ENCODE data around the gene FAM78A. TPM values are rescaled to one million over a fixed set of nuclear protein-coding genes. Genes with fewer than 3 reads are reported as not detected.

FAM78A gene
- total RNA-seq, 1 donor from 2014 or later = 1.9 TPM

- no peak for DNase-seq (ENCODE audit: low read depth)
- TF ChIP-seq, protein P1, sequence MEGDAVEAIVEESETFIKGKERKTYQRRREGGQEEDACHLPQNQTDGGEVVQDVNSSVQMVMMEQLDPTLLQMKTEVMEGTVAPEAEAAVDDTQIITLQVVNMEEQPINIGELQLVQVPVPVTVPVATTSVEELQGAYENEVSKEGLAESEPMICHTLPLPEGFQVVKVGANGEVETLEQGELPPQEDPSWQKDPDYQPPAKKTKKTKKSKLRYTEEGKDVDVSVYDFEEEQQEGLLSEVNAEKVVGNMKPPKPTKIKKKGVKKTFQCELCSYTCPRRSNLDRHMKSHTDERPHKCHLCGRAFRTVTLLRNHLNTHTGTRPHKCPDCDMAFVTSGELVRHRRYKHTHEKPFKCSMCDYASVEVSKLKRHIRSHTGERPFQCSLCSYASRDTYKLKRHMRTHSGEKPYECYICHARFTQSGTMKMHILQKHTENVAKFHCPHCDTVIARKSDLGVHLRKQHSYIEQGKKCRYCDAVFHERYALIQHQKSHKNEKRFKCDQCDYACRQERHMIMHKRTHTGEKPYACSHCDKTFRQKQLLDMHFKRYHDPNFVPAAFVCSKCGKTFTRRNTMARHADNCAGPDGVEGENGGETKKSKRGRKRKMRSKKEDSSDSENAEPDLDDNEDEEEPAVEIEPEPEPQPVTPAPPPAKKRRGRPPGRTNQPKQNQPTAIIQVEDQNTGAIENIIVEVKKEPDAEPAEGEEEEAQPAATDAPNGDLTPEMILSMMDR (IDR thresholded peaks at IDR 0.05; ENCODE audit: insufficient read depth, low read length, poor library complexity, severe bottlenecking) = no peak
- peaks cover 47% of the 10 kb centered on the region for H3K27me3 ChIP-seq (ENCODE audit: control insufficient read depth, insufficient read depth, low read length)
- no peaks in the 10 kb centered on the region for H3K36me3 ChIP-seq (ENCODE audit: control insufficient read depth, insufficient read depth, low read length)
- peak overlapping the region; percentile 35 for H3K4me3 ChIP-seq (ENCODE audit: low read depth, low read length)
These were observed 1.1 kb upstream of the FAM78A start for GRCh38 chr9:131277287-131277909.

DNA sequence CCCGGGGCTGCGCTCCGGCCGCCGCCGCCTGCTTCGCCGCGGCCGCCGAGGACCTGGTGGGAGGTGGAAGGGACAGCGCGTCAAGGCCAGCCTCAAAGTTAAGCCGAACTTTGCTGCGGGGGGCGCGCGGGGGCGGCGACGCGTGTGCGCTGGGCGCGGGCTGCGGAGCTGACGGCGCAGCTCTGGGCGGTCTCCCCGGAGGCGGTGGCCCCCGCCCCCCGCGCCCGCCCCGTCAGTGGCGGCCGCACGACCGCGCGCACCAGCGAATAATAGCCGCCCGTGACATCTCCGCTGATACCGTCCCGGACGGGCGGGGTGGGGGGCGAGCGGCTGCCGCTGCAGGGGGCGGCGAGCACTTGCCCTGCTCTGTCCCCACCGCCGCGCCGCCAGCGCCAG, 579 bp upstream of the FAM78A start:
- DNase-seq (ENCODE audit: low read depth) = no peak
- peaks cover 42% of the 10 kb centered on the region for H3K27me3 ChIP-seq (ENCODE audit: control insufficient read depth, insufficient read depth, low read length)
- TF ChIP-seq, protein P1 (IDR thresholded peaks at IDR 0.05; ENCODE audit: insufficient read depth, low read length, poor library complexity, severe bottlenecking) = no peak
- no peaks in the 10 kb centered on the region for H3K36me3 ChIP-seq (ENCODE audit: control insufficient read depth, insufficient read depth, low read length)
- peak overlapping the region; percentile 35 for H3K4me3 ChIP-seq (ENCODE audit: low read depth, low read length)

- DNase-seq (ENCODE audit: low read depth) = no peak
- TF ChIP-seq, protein P1 (IDR thresholded peaks at IDR 0.05; ENCODE audit: insufficient read depth, low read length, poor library complexity, severe bottlenecking) = no peak
- no peak overlapping the region for H3K4me3 ChIP-seq (ENCODE audit: low read depth, low read length)
- peaks cover 33% of the 10 kb centered on the region for H3K27me3 ChIP-seq (ENCODE audit: control insufficient read depth, insufficient read depth, low read length)
- H3K36me3 ChIP-seq (ENCODE audit: control insufficient read depth, insufficient read depth, low read length) = no peaks in the 10 kb centered on the region
These were observed 797 bp downstream of the FAM78A start for GRCh38 chr9:131275332-131276093.

DNA sequence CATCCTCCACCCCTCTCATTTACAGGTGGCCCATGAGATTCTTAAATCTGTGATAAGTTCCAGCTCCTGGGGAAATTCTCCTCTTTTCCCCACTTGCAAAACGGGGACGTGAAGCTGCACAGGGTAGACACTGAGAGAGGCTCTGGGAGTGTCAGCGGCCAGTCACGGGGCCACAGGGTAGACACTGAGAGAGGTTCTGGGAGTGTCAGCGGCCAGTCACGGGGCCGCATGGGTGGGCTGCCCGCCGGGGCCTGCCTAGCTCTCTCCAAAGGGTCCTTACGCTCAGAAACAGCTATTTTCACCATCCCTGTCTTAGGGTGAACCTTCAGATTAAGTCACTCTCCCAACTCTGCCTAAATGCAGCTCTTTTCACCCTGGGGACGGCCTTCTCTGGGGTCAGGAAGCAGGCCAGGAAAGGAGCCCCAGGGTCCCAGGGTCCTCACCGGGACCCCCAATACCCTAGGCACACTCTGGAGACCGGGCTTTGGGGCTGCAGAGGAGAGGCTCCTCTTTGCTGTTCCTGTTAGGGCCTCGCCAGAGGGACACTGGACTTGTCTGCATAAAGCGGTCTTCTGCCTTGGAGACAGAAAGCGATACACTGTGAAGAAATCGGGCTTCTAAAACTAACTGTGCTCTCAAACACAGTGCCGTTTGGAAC, 1.5 kb downstream of the FAM78A start:
- Histone ChIP-seq H3K36me3 (ENCODE audit: control insufficient read depth, insufficient read depth, low read length) (no peaks in the 10 kb centered on the region), H3K27me3 (ENCODE audit: control insufficient read depth, insufficient read depth, low read length) (peaks cover 28% of the 10 kb centered on the region), H3K4me3 (ENCODE audit: low read depth, low read length) (no peak overlapping the region)
- DNase-seq (ENCODE audit: low read depth) = no peak
- TF ChIP-seq, protein P1 (IDR thresholded peaks at IDR 0.05; ENCODE audit: insufficient read depth, low read length, poor library complexity, severe bottlenecking) = no peak

GRCh38 chr9:131273856-131274673, 2.2 kb downstream of the FAM78A start:
- TF ChIP-seq, protein P1 (IDR thresholded peaks at IDR 0.05; ENCODE audit: insufficient read depth, low read length, poor library complexity, severe bottlenecking) = no peak
- H3K27me3 ChIP-seq (ENCODE audit: control insufficient read depth, insufficient read depth, low read length) = peaks cover 24% of the 10 kb centered on the region
- DNase-seq (ENCODE audit: low read depth) = no peak
- H3K4me3 ChIP-seq (ENCODE audit: low read depth, low read length) = no peak overlapping the region
- no peaks in the 10 kb centered on the region for H3K36me3 ChIP-seq (ENCODE audit: control insufficient read depth, insufficient read depth, low read length)

Measured in kidney epithelial cell (primary cell).